ENCODE data around the gene METTL6. TPM values are rescaled to one million over a fixed set of nuclear protein-coding genes. Genes with fewer than 3 reads are reported as not detected.

METTL6 gene
- total RNA-seq, 1 donor: 30.6 TPM

DNA sequence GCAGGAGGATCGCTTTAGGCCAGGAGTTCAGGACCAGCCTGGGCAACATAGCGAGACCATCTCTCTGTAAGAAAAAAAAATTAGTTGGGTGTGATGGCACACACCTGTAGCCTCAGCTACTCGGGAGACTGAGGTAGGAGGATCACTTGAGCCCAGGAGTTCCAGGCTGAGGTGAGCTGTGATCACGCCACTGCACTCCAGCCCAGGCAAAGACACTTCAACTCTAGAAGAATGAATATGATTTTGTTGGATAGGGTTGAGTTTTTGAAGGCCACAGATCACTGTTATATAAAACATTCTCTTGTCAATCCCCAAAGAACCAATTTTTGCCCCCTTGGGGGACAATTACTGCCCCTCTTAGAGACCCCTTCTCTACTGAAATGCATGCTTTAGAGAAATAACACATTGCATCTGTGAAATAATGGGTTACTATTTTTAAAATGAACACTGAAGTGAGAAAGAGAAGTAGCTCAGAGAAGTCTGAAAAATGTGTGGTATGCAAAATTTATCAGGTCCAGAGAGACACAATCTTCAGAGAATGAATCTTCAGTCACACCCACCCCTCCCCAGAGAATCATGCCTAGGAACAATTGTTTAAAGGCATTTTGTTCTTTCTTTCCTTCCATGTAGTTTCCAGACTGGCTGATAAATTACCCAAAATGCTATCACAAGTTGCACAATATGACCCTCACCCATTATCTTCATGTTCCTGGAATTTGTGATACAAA, 42.7 kb downstream of the METTL6 start:
- peak; percentile 62 for DNase-seq (ENCODE audit: low read depth)

DNA sequence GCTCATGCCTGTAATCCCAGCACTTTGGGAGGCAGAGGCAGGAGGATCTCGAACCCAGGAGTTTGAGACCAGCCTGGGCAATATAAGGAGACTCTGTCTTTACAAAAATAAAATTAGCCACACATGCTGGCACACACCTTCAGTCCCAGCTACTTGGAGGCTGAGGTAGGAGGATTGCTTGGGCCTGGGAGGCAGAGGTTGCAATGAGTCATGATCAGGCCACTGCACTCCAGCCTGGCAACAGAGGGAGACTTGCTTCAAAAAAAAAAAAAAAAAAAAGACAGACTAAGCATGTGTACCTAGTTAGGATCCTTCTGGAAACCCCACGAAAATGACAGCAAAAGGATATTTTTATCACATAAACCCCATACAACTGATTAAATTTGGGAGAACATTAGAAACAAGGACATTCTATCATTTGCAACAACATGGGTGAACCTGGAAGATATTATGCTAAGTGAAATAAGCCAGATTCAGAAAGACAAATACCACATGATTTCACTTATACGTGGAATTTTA, 44.9 kb downstream of the METTL6 start:
- TF ChIP-seq, protein P1, sequence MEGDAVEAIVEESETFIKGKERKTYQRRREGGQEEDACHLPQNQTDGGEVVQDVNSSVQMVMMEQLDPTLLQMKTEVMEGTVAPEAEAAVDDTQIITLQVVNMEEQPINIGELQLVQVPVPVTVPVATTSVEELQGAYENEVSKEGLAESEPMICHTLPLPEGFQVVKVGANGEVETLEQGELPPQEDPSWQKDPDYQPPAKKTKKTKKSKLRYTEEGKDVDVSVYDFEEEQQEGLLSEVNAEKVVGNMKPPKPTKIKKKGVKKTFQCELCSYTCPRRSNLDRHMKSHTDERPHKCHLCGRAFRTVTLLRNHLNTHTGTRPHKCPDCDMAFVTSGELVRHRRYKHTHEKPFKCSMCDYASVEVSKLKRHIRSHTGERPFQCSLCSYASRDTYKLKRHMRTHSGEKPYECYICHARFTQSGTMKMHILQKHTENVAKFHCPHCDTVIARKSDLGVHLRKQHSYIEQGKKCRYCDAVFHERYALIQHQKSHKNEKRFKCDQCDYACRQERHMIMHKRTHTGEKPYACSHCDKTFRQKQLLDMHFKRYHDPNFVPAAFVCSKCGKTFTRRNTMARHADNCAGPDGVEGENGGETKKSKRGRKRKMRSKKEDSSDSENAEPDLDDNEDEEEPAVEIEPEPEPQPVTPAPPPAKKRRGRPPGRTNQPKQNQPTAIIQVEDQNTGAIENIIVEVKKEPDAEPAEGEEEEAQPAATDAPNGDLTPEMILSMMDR (IDR thresholded peaks at IDR 0.05; ENCODE audit: insufficient read depth, low read length): no peak
- H3K4me3 ChIP-seq (ENCODE audit: low read depth, low read length): no peak overlapping the region
- peak; percentile 53 for DNase-seq (ENCODE audit: low read depth)

More for the DNA sequence above, 42.7 kb downstream of the METTL6 start:
- H3K4me3 ChIP-seq (ENCODE audit: low read depth, low read length): no peak overlapping the region
- TF ChIP-seq, protein P1 (IDR thresholded peaks at IDR 0.05; ENCODE audit: insufficient read depth, low read length): no peak

DNA sequence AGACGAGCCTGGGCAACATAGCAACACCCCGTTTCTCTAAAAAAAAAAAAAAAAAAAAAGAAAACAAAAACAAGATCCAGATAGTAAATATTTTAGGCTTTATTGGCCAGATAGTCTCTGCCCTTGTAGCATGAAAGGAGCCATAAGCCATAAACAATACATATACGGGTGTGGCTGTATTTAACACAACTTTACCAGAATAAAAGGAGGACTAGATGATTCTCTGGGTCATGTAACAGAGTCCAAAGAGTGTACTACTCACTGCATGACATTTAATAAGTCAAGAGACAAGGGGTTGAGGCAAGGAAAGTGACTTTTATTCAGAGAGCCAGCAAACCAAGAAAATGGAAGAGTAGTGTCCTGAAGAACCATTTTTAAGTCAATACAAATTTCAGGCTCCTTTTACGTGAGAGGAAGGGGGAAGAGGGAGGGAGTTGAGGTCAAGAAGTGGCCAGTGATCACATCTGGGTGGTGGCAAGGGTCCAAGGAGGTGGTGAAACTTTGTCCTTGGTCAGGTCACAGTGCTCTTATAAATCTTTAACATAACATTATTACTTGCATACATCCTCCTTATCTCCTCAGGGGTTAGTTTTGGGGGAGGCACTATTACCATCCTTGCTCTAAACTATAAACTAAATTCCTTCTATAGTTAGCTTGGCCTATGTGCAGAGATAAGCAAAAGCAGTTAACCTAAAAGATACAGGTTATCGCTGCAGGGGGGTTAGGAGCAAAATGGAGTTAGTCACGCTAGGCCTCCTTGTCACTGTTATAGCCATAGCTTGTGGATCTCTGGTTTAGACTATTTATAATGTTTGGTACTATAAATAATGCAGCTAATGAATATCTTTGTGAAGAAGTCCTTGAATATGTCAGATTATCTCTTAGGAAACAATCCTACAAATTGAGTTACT, 46.1 kb downstream of the METTL6 start:
- DNase-seq (ENCODE audit: low read depth): no peak

DNA sequence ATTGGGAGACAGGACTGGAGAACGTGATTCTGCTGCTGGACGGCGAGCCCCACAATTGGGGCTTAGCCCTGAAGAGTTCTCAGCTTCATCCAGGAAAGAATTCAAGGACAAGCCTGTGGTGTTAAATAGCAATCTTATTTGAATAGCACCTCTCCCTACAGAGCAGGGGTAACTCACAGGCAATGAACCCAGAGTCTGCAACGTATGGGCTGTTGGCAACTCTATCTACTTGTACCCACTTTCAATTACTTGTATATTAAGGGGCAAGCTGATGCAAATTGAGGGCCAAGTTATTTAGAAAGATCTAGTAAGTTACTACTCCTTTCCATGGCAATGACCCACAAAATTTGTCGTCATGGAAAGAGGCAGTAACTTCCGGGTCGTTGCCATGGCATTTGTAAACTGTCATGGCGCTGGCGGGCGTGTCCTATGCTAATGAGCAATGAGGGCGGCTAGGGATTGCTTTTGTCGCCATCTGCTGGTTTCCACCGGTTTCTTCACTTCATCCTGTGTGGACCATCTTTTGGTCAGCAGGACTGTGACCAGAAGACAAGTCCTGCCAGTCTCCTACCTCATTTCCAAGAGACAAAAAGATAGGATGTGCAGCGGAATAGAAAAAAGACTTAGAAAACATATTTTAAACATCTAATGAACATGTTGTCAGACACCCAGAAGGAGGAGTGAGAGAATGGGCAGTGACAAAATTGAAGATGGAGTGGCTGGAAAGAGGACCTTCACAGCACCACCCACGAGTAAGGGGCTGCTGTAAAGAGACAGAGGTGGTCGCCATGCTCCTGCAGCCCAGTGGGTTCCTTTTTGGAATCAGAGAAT, 49.2 kb downstream of the METTL6 start:
- TF ChIP-seq, protein P1 (IDR thresholded peaks at IDR 0.05; ENCODE audit: insufficient read depth, low read length): peak; percentile 86
- no peak overlapping the region for H3K4me3 ChIP-seq (ENCODE audit: low read depth, low read length)
- DNase-seq (ENCODE audit: low read depth): peak; percentile 98

More for the DNA sequence above, 46.1 kb downstream of the METTL6 start:
- TF ChIP-seq, protein P1 (IDR thresholded peaks at IDR 0.05; ENCODE audit: insufficient read depth, low read length): no peak
- H3K4me3 ChIP-seq (ENCODE audit: low read depth, low read length): no peak overlapping the region

DNA sequence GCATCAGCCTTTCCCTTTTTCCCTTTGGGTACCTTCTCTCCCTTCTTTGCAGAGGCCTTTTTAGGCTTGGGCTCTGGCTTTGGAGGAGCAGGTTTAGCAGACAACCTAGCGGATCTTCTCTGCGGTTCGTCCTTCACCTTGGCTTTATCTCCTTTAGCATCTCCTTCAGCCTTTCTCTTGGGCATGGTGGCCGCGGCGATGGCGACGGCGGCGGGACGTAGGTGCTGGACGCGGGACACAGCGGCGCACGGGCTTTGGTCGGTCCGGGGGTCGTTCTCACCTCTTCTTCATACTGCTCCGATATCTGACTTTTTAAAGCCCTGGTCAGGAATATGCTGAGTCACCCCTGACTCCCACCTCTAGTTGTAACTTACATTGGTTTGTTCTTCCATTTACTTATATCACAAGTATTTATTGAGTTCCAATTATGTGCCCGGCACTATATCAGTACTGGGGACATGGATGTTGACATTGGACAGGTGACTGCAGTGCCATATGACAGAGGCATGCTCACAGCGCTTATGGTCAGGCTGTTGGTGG, 51.8 kb downstream of the METTL6 start:
- DNase-seq (ENCODE audit: low read depth): no peak
- TF ChIP-seq, protein P1 (IDR thresholded peaks at IDR 0.05; ENCODE audit: insufficient read depth, low read length): no peak

DNA sequence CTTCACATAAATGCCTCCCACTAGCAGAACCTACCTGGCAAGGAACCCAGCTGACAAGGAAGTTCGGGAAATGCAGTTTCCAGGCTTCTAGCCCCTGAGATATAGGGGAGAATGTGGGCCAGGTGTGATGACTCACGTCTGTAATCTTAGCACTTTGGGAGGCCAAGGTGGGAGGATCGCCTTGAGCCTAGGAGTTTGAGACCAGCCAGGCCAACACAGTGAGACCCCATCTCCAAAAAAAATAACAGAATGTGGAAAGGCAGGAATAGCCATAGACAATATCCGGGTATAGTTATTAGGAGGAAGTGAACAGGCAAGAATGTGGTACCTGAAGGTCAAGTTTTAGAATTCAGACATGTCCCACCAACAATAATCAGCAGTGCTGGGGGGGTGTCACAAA, 54.4 kb downstream of the METTL6 start:
- no peak for DNase-seq (ENCODE audit: low read depth)
- TF ChIP-seq, protein P1 (IDR thresholded peaks at IDR 0.05; ENCODE audit: insufficient read depth, low read length): no peak
- H3K4me3 ChIP-seq (ENCODE audit: low read depth, low read length): no peak overlapping the region

More for the DNA sequence above, 51.8 kb downstream of the METTL6 start:
- H3K4me3 ChIP-seq (ENCODE audit: low read depth, low read length): no peak overlapping the region

All from fibroblast of the aortic adventitia (primary cell).